ENCODE results near the gene UQCC3.
A peak's percentile ranks its signal among the peaks of the same experiment; 100 is the strongest.
"Not testable (repeated sequence)": the region's sequence is repeated elsewhere in the genome, so short reads cannot be mapped to it uniquely, and the experiment has no call there.

The UQCC3 gene

DNA sequence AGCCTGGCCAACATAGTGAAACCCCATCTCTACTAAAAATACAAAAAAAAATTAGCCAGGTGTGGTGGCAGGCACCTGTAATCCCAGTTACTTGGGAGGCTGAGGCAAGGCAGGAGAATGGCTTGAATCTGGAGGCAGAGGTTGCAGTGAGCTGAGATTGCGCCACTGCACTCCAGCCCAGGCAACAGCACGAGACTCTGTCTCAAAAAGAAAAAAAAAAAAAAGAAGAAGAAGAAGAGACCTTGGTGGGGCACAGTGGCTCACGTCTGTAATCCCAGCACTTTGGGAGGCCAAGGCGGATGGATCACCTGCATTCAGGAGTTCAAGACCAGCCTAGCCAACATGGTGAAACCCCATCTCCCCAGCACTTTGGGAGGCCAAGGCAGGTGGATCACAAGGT is 32.4 kb downstream of the UQCC3 start:
- not testable (repeated sequence) for H3K27ac Mint-ChIP-seq; H3K4me3 Mint-ChIP-seq; DNase-seq (ENCODE audit: low spot score in 2 of 2); ATAC-seq (ENCODE audit: low read depth); H3K36me3 Mint-ChIP-seq; H3K27me3 Mint-ChIP-seq; H3K9me3 Mint-ChIP-seq
- H3K4me1 Mint-ChIP-seq = peaks cover 30% of the 10 kb centered on the region

- peaks cover 31% of the 10 kb centered on the region for H3K4me1 Mint-ChIP-seq
- H3K27ac Mint-ChIP-seq = peak overlapping the region; percentile 95
- no peaks in the 10 kb centered on the region for H3K27me3 Mint-ChIP-seq
- H3K4me3 Mint-ChIP-seq = peak overlapping the region; percentile 96
- ATAC-seq (ENCODE audit: low read depth) = no peak
- DNase-seq (ENCODE audit: low spot score in 2 of 2) = no peak
- no peaks in the 10 kb centered on the region for H3K36me3 Mint-ChIP-seq
- H3K9me3 Mint-ChIP-seq = no peaks in the 10 kb centered on the region
Observed at GRCh38 chr11:62705413-62705812, 33.9 kb downstream of the UQCC3 start.

GRCh38 chr11:62705880-62706849 is 34.7 kb downstream of the UQCC3 start:
- H3K9me3 Mint-ChIP-seq = no peaks in the 10 kb centered on the region
- H3K27me3 Mint-ChIP-seq = no peaks in the 10 kb centered on the region
- DNase-seq (ENCODE audit: low spot score in 2 of 2) (peak; percentile 89 to 91), ATAC-seq (ENCODE audit: low read depth) (peak; percentile 70)
- no peaks in the 10 kb centered on the region for H3K36me3 Mint-ChIP-seq
- H3K4me3 Mint-ChIP-seq = peak overlapping the region; percentile 96
- peak overlapping the region; percentile 95 for H3K27ac Mint-ChIP-seq
- H3K4me1 Mint-ChIP-seq = peaks cover 31% of the 10 kb centered on the region

DNA sequence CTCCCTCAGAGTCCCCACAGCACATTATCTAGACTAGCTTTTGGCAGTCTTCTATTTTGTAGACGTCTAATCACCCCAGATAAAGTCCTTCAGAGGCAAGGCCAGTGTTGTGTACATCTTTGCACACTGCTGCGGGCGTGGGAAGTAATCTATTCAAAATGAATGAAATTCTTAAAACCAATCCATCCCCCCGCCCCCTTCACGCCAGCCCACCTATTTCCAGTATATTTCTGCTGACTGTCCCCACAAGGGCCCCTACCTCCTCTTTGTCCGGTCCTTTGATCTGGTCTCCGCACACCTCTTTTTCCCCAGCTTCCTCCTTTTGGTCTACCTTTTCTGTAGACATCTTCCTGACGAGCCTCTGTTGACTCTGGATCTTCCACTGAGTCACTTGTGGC is 35.4 kb downstream of the UQCC3 start:
- no peaks in the 10 kb centered on the region for H3K9me3 Mint-ChIP-seq
- no peak for DNase-seq (ENCODE audit: low spot score in 2 of 2)
- peak overlapping the region; percentile 95 for H3K27ac Mint-ChIP-seq

GRCh38 chr11:62707277-62707861 is 35.9 kb downstream of the UQCC3 start, which contains the start of the genes BSCL2 and GNG3:
Gene BSCL2, minus strand, starts transcription at chr11:62707424. Its CDS starts 229 bp downstream, at chr11:62707195.
Gene GNG3, plus strand, starts transcription at chr11:62707676. Its CDS starts 620 bp downstream, at chr11:62708296.
- H3K9me3 Mint-ChIP-seq = no peaks in the 10 kb centered on the region
- H3K36me3 Mint-ChIP-seq = peaks cover 3% of the 10 kb centered on the region
- peak within 1 kb of the TSS; percentile 96 for H3K4me3 Mint-ChIP-seq
- H3K4me1 Mint-ChIP-seq = peaks cover 34% of the 10 kb centered on the region
- no peaks in the 10 kb centered on the region for H3K27me3 Mint-ChIP-seq
- no peak for ATAC-seq (ENCODE audit: low read depth)
- peak in 1 of 2 donors; percentile 27 for DNase-seq (ENCODE audit: low spot score in 2 of 2)
- H3K27ac Mint-ChIP-seq = peak within 1 kb of the TSS; percentile 95

More for the DNA sequence above, 35.4 kb downstream of the UQCC3 start:
- H3K27me3 Mint-ChIP-seq = no peaks in the 10 kb centered on the region
- peak overlapping the region; percentile 96 for H3K4me3 Mint-ChIP-seq
- H3K36me3 Mint-ChIP-seq = no peaks in the 10 kb centered on the region
- peaks cover 31% of the 10 kb centered on the region for H3K4me1 Mint-ChIP-seq
- no peak for ATAC-seq (ENCODE audit: low read depth)

DNA sequence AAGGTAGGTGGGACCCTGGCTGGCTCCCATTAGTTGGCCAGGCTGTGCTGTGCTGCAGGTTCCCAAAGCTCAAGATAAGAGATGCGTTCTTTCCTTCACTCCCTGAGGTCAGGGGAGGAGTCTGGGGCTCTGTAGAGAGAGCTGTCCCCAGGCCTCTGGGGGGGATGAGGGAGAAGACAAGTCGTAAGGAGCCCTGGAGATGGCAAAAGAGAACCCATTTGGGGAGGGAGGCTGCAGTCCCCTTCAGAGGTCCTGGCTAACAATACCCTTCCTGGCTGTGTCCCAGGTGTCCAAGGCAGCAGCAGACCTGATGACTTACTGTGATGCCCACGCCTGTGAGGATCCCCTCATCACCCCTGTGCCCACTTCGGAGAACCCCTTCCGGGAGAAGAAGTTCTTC is 36.9 kb downstream of the UQCC3 start:
- Mint-ChIP-seq H3K27ac (peak overlapping the region; percentile 93), H3K9me3 (no peaks in the 10 kb centered on the region), H3K36me3 (peaks cover 5% of the 10 kb centered on the region), H3K4me3 (peak overlapping the region; percentile 89), H3K4me1 (peaks cover 36% of the 10 kb centered on the region), H3K27me3 (no peaks in the 10 kb centered on the region)
- ATAC-seq (ENCODE audit: low read depth) (no peak), DNase-seq (ENCODE audit: low spot score in 2 of 2) (peak in 1 of 2 donors; percentile 22)

- H3K4me1 Mint-ChIP-seq = peaks cover 37% of the 10 kb centered on the region
- DNase-seq (ENCODE audit: low spot score in 2 of 2) = no peak
Observed at GRCh38 chr11:62708793-62709192, 37.3 kb downstream of the UQCC3 start.

GRCh38 chr11:62709247-62710000 is 38.0 kb downstream of the UQCC3 start:
- peaks cover 10% of the 10 kb centered on the region for H3K36me3 Mint-ChIP-seq
- no peaks in the 10 kb centered on the region for H3K27me3 Mint-ChIP-seq
- peaks cover 40% of the 10 kb centered on the region for H3K4me1 Mint-ChIP-seq
- no peaks in the 10 kb centered on the region for H3K9me3 Mint-ChIP-seq
- ATAC-seq (ENCODE audit: low read depth) = peak; percentile 79
- peak overlapping the region; percentile 93 for H3K27ac Mint-ChIP-seq
- peak; percentile 88 to 96 for DNase-seq (ENCODE audit: low spot score in 2 of 2)
- H3K4me3 Mint-ChIP-seq = peak overlapping the region; percentile 89

More at GRCh38 chr11:62708793-62709192, 37.3 kb downstream of the UQCC3 start:
- Mint-ChIP-seq H3K27ac (peak overlapping the region; percentile 93), H3K36me3 (peaks cover 7% of the 10 kb centered on the region), H3K27me3 (no peaks in the 10 kb centered on the region), H3K4me3 (peak overlapping the region; percentile 89), H3K9me3 (no peaks in the 10 kb centered on the region)
- no peak for ATAC-seq (ENCODE audit: low read depth)

DNA sequence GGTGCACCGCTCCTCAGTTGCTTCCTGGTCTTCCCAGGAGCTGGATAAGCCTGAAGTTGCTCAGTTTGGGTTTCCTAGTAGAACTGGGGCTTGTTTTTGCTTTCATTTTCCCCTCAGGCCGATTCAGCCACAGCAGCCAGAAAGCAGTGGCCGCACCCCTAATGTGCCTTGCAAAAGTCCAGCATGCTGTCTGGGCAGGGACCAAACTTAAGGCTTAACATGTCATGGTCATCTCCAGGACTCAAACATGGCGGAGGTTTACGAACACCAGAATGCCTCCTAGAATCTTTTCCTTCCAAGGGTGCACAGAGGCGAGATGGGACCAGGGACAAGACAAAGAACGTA is 38.5 kb downstream of the UQCC3 start:
- Mint-ChIP-seq H3K9me3 (no peaks in the 10 kb centered on the region), H3K27me3 (no peaks in the 10 kb centered on the region), H3K4me3 (peak overlapping the region; percentile 89), H3K36me3 (peaks cover 10% of the 10 kb centered on the region), H3K27ac (peak overlapping the region; percentile 93), H3K4me1 (peaks cover 40% of the 10 kb centered on the region)
- no peak for DNase-seq (ENCODE audit: low spot score in 2 of 2)
- ATAC-seq (ENCODE audit: low read depth) = no peak

DNA sequence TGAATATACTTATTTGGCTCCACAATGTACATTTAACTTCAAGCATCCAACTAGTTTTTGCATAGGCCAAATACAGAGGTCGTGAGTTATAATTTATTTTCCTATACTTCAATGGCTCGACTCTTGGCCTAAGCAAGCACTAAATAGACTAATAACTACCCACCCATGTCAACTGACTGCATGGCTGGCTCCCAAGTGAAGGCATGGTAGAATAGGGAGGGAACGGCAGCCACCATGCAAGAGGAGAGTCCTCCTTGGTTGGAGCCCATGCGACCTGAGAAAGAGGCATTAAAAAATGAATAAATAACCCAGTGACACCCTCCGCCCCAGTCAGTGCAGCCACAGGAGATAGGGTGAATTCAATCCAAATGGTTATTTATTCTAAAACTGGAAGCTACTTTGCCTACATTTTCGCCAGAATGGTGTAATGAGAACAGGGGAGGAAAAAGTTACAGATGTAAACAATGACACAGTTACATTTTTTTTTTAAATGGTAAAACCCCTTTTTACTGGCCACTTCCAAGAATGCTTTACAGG is 40.9 kb downstream of the UQCC3 start:
- Mint-ChIP-seq H3K27me3 (no peaks in the 10 kb centered on the region), H3K4me3 (no peak overlapping the region), H3K36me3 (peaks cover 23% of the 10 kb centered on the region), H3K27ac (peak overlapping the region; percentile 73), H3K4me1 (peaks cover 26% of the 10 kb centered on the region), H3K9me3 (no peaks in the 10 kb centered on the region)
- ATAC-seq (ENCODE audit: low read depth) = no peak
- no peak for DNase-seq (ENCODE audit: low spot score in 2 of 2)

- Mint-ChIP-seq H3K4me1 (peaks cover 21% of the 10 kb centered on the region), H3K9me3 (no peaks in the 10 kb centered on the region), H3K4me3 (no peak overlapping the region), H3K36me3 (peaks cover 24% of the 10 kb centered on the region), H3K27ac (peak overlapping the region; percentile 73), H3K27me3 (no peaks in the 10 kb centered on the region)
- ATAC-seq (ENCODE audit: low read depth) (no peak), DNase-seq (ENCODE audit: low spot score in 2 of 2) (no peak)
Observed at GRCh38 chr11:62712861-62713260, 41.4 kb downstream of the UQCC3 start.

DNA sequence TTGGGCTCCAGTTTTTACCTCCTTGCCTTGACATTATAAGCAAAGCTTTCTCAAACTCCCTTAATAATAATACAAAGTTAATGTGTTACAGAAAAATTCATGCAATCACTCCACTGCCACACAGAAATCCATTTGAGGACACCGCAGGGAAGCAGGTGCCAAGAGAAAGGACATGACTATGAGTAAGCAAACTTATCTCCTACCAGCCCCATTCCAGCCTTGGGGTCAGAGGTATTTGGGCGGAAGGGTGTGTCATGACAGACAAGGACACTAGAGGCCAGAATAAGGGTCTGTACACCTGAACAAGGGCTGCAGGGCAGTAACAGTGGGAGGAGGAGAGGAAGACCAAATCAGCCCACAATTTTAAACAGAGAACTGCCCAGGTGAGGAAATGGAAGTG is 41.9 kb downstream of the UQCC3 start:
- Mint-ChIP-seq H3K27ac (peak overlapping the region; percentile 73), H3K9me3 (no peaks in the 10 kb centered on the region), H3K27me3 (no peaks in the 10 kb centered on the region), H3K4me1 (peaks cover 20% of the 10 kb centered on the region), H3K36me3 (peaks cover 28% of the 10 kb centered on the region), H3K4me3 (no peak overlapping the region)
- DNase-seq (ENCODE audit: low spot score in 2 of 2) = no peak
- no peak for ATAC-seq (ENCODE audit: low read depth)
